ENCODE measurements around the gene SMAP2. TPM values are rescaled to one million over a fixed set of nuclear protein-coding genes. Genes with fewer than 3 reads are reported as not detected.

Gene SMAP2
- total RNA-seq, 3 donors from 2014 or later (not counting 1 experiment from before 2014, with no cell fraction given) = 95.0 to 136 (median 127) TPM

- Mint-ChIP-seq H3K4me1 (no peaks in the 10 kb centered on the region), H3K9me3 (peaks cover 2 to 3% of the 10 kb centered on the region in 2 donors), H3K27ac (no peak overlapping the region), H3K27me3 (ENCODE audit: low read depth in 2 of 2) (no peaks in the 10 kb centered on the region), H3K36me3 (peaks cover 8% of the 10 kb centered on the region), H3K4me3 (no peak overlapping the region)
- no peaks in the 10 kb centered on the region for H3K4me1 ChIP-seq (ENCODE audit: control insufficient read depth, insufficient read depth, low read length)
- H3K27ac ChIP-seq (ENCODE audit: low read length) = no peak overlapping the region
- H3K4me3 ChIP-seq (ENCODE audit: low read length) = no peak overlapping the region
- no peaks in the 10 kb centered on the region for H3K27me3 ChIP-seq (ENCODE audit: control insufficient read depth, insufficient read depth, low read length)
- TF ChIP-seq CTCF (IDR thresholded peaks at IDR 0.05) = no peak
- no peaks in the 10 kb centered on the region for H3K9me3 ChIP-seq (ENCODE audit: control insufficient read depth, insufficient read depth, low read length)
- no peaks in the 10 kb centered on the region for H3K36me3 ChIP-seq (ENCODE audit: control insufficient read depth, insufficient read depth, low read length)
- intact Hi-C loops (cut with micrococcal nuclease) = no loop called here
- ATAC-seq (no peak), DNase-seq (no peak)
Observed at GRCh38 chr1:40360631-40361030, 12.9 kb upstream of the SMAP2 start.

GRCh38 chr1:40361201-40361600, 12.3 kb upstream of the SMAP2 start:
- no peak overlapping the region for H3K4me3 Mint-ChIP-seq
- H3K4me1 Mint-ChIP-seq = no peaks in the 10 kb centered on the region
- no peak for ATAC-seq
- H3K27me3 Mint-ChIP-seq (ENCODE audit: low read depth in 2 of 2) = no peaks in the 10 kb centered on the region
- Histone ChIP-seq H3K36me3 (ENCODE audit: control insufficient read depth, insufficient read depth, low read length) (no peaks in the 10 kb centered on the region), H3K9me3 (ENCODE audit: control insufficient read depth, insufficient read depth, low read length) (no peaks in the 10 kb centered on the region), H3K27ac (ENCODE audit: low read length) (no peak overlapping the region), H3K4me1 (ENCODE audit: control insufficient read depth, insufficient read depth, low read length) (no peaks in the 10 kb centered on the region), H3K27me3 (ENCODE audit: control insufficient read depth, insufficient read depth, low read length) (no peaks in the 10 kb centered on the region), H3K4me3 (ENCODE audit: low read length) (no peak overlapping the region)
- H3K9me3 Mint-ChIP-seq = peaks cover 2 to 3% of the 10 kb centered on the region in 2 donors
- peaks cover 8% of the 10 kb centered on the region for H3K36me3 Mint-ChIP-seq
- TF ChIP-seq CTCF (IDR thresholded peaks at IDR 0.05) = no peak
- DNase-seq = no peak
- intact Hi-C loops (cut with micrococcal nuclease) = no loop called here
- 100% methylated on average over 1 of the region's 1 CpG for WGBS (ENCODE audit: insufficient coverage)
- no peak overlapping the region for H3K27ac Mint-ChIP-seq

- ATAC-seq (no peak), DNase-seq (no peak)
- intact Hi-C loops (cut with micrococcal nuclease) = no loop called here
- H3K9me3 Mint-ChIP-seq = peaks cover 2 to 3% of the 10 kb centered on the region in 2 donors
- no peaks in the 10 kb centered on the region for H3K27me3 ChIP-seq (ENCODE audit: control insufficient read depth, insufficient read depth, low read length)
- H3K4me3 Mint-ChIP-seq = no peak overlapping the region
- no peaks in the 10 kb centered on the region for H3K9me3 ChIP-seq (ENCODE audit: control insufficient read depth, insufficient read depth, low read length)
- H3K4me1 Mint-ChIP-seq = no peaks in the 10 kb centered on the region
- H3K36me3 Mint-ChIP-seq = peaks cover 8% of the 10 kb centered on the region
- H3K27ac ChIP-seq (ENCODE audit: low read length) = no peak overlapping the region
- H3K4me1 ChIP-seq (ENCODE audit: control insufficient read depth, insufficient read depth, low read length) = no peaks in the 10 kb centered on the region
- no peak overlapping the region for H3K4me3 ChIP-seq (ENCODE audit: low read length)
- 93% methylated on average over 4 of the region's 4 CpGs for WGBS (ENCODE audit: insufficient coverage)
- no peaks in the 10 kb centered on the region for H3K27me3 Mint-ChIP-seq (ENCODE audit: low read depth in 2 of 2)
- no peak for TF ChIP-seq CTCF (IDR thresholded peaks at IDR 0.05)
- no peaks in the 10 kb centered on the region for H3K36me3 ChIP-seq (ENCODE audit: control insufficient read depth, insufficient read depth, low read length)
- no peak overlapping the region for H3K27ac Mint-ChIP-seq
Observed at GRCh38 chr1:40361637-40362036, 11.9 kb upstream of the SMAP2 start.

- H3K27me3 Mint-ChIP-seq (ENCODE audit: low read depth in 2 of 2) = no peaks in the 10 kb centered on the region
- ATAC-seq = no peak
- peaks cover 2 to 3% of the 10 kb centered on the region in 2 donors for H3K9me3 Mint-ChIP-seq
Observed at GRCh38 chr1:40362199-40362598, 11.3 kb upstream of the SMAP2 start.

More at GRCh38 chr1:40362199-40362598, 11.3 kb upstream of the SMAP2 start:
- H3K27ac ChIP-seq (ENCODE audit: low read length) = no peak overlapping the region
- no peak overlapping the region for H3K4me3 Mint-ChIP-seq
- no peaks in the 10 kb centered on the region for H3K4me1 Mint-ChIP-seq
- H3K9me3 ChIP-seq (ENCODE audit: control insufficient read depth, insufficient read depth, low read length) = no peaks in the 10 kb centered on the region
- H3K4me3 ChIP-seq (ENCODE audit: low read length) = no peak overlapping the region
- intact Hi-C loops (cut with micrococcal nuclease) = no loop called here
- WGBS (ENCODE audit: insufficient coverage) = 94% methylated on average over 2 of the region's 2 CpGs
- TF ChIP-seq CTCF (IDR thresholded peaks at IDR 0.05) = no peak
- H3K27ac Mint-ChIP-seq = no peak overlapping the region
- H3K4me1 ChIP-seq (ENCODE audit: control insufficient read depth, insufficient read depth, low read length) = no peaks in the 10 kb centered on the region
- no peaks in the 10 kb centered on the region for H3K27me3 ChIP-seq (ENCODE audit: control insufficient read depth, insufficient read depth, low read length)
- DNase-seq = no peak
- no peaks in the 10 kb centered on the region for H3K36me3 ChIP-seq (ENCODE audit: control insufficient read depth, insufficient read depth, low read length)
- peaks cover 8% of the 10 kb centered on the region for H3K36me3 Mint-ChIP-seq

Data from natural killer cell (primary cell).